Activated CD4-positive, alpha-beta T cell treated with anti-CD3 and anti-CD28 coated beads for 36 hours (primary cell): ENCODE results near the gene PKD2. TPM values are rescaled to one million over a fixed set of nuclear protein-coding genes. Genes with fewer than 3 reads are reported as not detected.

Source experiments
- ATAC-seq: fragments of 200-7000 bp; cut with Tn5 transposase; one replicate; pipeline ENCODE4 v1.10.0; 2021; ENCODE audit warnings: mild to moderate bottlenecking, moderate library complexity
- CTCF ChIA-PET: fragments of 350-600 bp; sonication (Branson Sonifier 250); formaldehyde crosslinking; loops from one replicate; lab custom pipeline; 2021; ENCODE audit warnings: antibody characterized with exemption; lab: Charles Lee
- POLR2A ChIA-PET: fragments of 350-600 bp; sonication (Branson Sonifier 250); formaldehyde crosslinking; loops from one replicate; lab custom pipeline; 2021; ENCODE audit warnings: antibody characterized with exemption, inconsistent platforms; lab: Charles Lee
- DNase-seq: peaks from one replicate; pipeline ENCODE4 v3.0.0-alpha.2; 2020
- H3K27ac Mint-ChIP-seq: one replicate; pipeline ENCODE4 v1.8.0; 2021; ENCODE audit warnings: mixed read lengths
- H3K27me3 Mint-ChIP-seq: one replicate; pipeline ENCODE4 v1.8.0; 2021; ENCODE audit warnings: mixed read lengths
- H3K36me3 Mint-ChIP-seq: one replicate; pipeline ENCODE4 v1.8.0; 2021; ENCODE audit warnings: low read depth, mixed read lengths
- H3K4me1 Mint-ChIP-seq: one replicate; pipeline ENCODE4 v1.8.0; 2021; ENCODE audit warnings: mixed read lengths
- H3K4me3 Mint-ChIP-seq: one replicate; pipeline ENCODE4 v1.8.0; 2021; ENCODE audit warnings: mild to moderate bottlenecking, moderate library complexity, mixed read lengths
- H3K9me3 Mint-ChIP-seq: one replicate; pipeline ENCODE4 v1.8.0; 2021; ENCODE audit warnings: low read depth, mixed read lengths
- intact Hi-C, 2 experiments: fragments of 100-400 bp; cut with DNase I in 1 of 2; cut with micrococcal nuclease in 1 of 2; formaldehyde crosslinking; loops; one replicate each; pipeline versions ENCODE4 v1.14.2 to v1.15.1; 2022 to 2024; cut with DNase I, micrococcal nuclease
- total RNA-seq, 2 experiments: library from RNA; stranded (reverse); gene quantifications; one replicate each; pipeline ENCODE4 v1.2.3, GENCODE V29; 2021

Gene PKD2
- total RNA-seq, 2 experiments from 2014 or later: 4.1 to 5.0 TPM

- POLR2A ChIA-PET: no interaction called here
- intact Hi-C loops: no loop called here
Measured at GRCh38 chr4:88027611-88028608, 20.5 kb downstream of the PKD2 start.

GRCh38 chr4:88028946-88029345 lies 21.5 kb downstream of the PKD2 start:
- H3K27me3 Mint-ChIP-seq: no peaks in the 10 kb centered on the region
- ATAC-seq: no peak
- ChIA-PET CTCF (interaction anchor here (1.7 kb wide), 1 partner anchor 183 kb away, joined by 4 read pairs; no protein-coding TSS in a partner anchor), POLR2A (no interaction called here)
- no peak for DNase-seq
- no peak overlapping the region for H3K27ac Mint-ChIP-seq
- H3K4me1 Mint-ChIP-seq: peaks cover 20% of the 10 kb centered on the region
- intact Hi-C loops: no loop called here
- H3K36me3 Mint-ChIP-seq: peaks cover 31% of the 10 kb centered on the region
- H3K4me3 Mint-ChIP-seq: no peak overlapping the region
- H3K9me3 Mint-ChIP-seq: peaks cover 14% of the 10 kb centered on the region

More at GRCh38 chr4:88027611-88028608, 20.5 kb downstream of the PKD2 start:
- peaks cover 20% of the 10 kb centered on the region for H3K4me1 Mint-ChIP-seq
- peaks cover 34% of the 10 kb centered on the region for H3K36me3 Mint-ChIP-seq
- no peak for DNase-seq
- CTCF ChIA-PET: interaction anchor here (0.7 kb wide), 1 partner anchor 19 kb away, joined by 4 read pairs; no protein-coding TSS in a partner anchor
- H3K4me3 Mint-ChIP-seq: no peak overlapping the region
- H3K27me3 Mint-ChIP-seq: no peaks in the 10 kb centered on the region
- H3K9me3 Mint-ChIP-seq: peaks cover 14% of the 10 kb centered on the region
- H3K27ac Mint-ChIP-seq: peak overlapping the region; percentile 12
- peak; percentile 77 for ATAC-seq

GRCh38 chr4:88029556-88029955 lies 22.1 kb downstream of the PKD2 start:
- no peak overlapping the region for H3K27ac Mint-ChIP-seq
- H3K4me3 Mint-ChIP-seq: no peak overlapping the region
- ChIA-PET POLR2A (no interaction called here), CTCF (interaction anchor here (1.2 to 1.7 kb wide), 3 partner anchors 20 to 190 kb away, joined by 3 to 4 read pairs (median 3); no protein-coding TSS in a partner anchor)
- peaks cover 30% of the 10 kb centered on the region for H3K36me3 Mint-ChIP-seq
- H3K9me3 Mint-ChIP-seq: peaks cover 14% of the 10 kb centered on the region
- no peaks in the 10 kb centered on the region for H3K27me3 Mint-ChIP-seq
- peaks cover 20% of the 10 kb centered on the region for H3K4me1 Mint-ChIP-seq
- ATAC-seq: no peak
- intact Hi-C loops: no loop called here
- DNase-seq: no peak

GRCh38 chr4:88030565-88031310 lies 23.3 kb downstream of the PKD2 start:
- ATAC-seq: no peak
- Mint-ChIP-seq H3K4me1 (peaks cover 20% of the 10 kb centered on the region), H3K36me3 (peaks cover 26% of the 10 kb centered on the region), H3K4me3 (no peak overlapping the region), H3K27me3 (no peaks in the 10 kb centered on the region), H3K9me3 (peaks cover 12% of the 10 kb centered on the region), H3K27ac (peak overlapping the region; percentile 34)
- DNase-seq: no peak
- POLR2A ChIA-PET: no interaction called here
- intact Hi-C loops: loop anchor here (5.0 kb wide), 1 partner anchor 487 kb away; no protein-coding TSS in a partner anchor
- CTCF ChIA-PET: interaction anchor here (1.2 to 4.1 kb wide), 4 partner anchors 21 to 188 kb away, joined by 3 to 77 read pairs (median 4); no protein-coding TSS in a partner anchor

- no peaks in the 10 kb centered on the region for H3K27me3 Mint-ChIP-seq
- H3K4me1 Mint-ChIP-seq: peaks cover 6% of the 10 kb centered on the region
- ChIA-PET POLR2A (interaction anchor here (1.0 kb wide), 1 partner anchor 179 kb away, joined by 3 read pairs; no protein-coding TSS in a partner anchor), CTCF (interaction anchor here (0.5 to 4.1 kb wide), 23 partner anchors 8 to 716 kb away, joined by 3 to 77 read pairs (median 4); no protein-coding TSS in a partner anchor)
- ATAC-seq (peak; percentile 64), DNase-seq (peak; percentile 44)
- intact Hi-C loops: loop anchor here (1.0 to 5.0 kb wide), 2 partner anchors 179 to 484 kb away; no protein-coding TSS in a partner anchor
- no peak overlapping the region for H3K4me3 Mint-ChIP-seq
- no peaks in the 10 kb centered on the region for H3K9me3 Mint-ChIP-seq
- peaks cover 11% of the 10 kb centered on the region for H3K36me3 Mint-ChIP-seq
- no peak overlapping the region for H3K27ac Mint-ChIP-seq
Measured at GRCh38 chr4:88033309-88033708, 25.9 kb downstream of the PKD2 start.

GRCh38 chr4:88035292-88035691 lies 27.9 kb downstream of the PKD2 start:
- ChIA-PET CTCF (interaction anchor here (0.5 to 1.6 kb wide), 4 partner anchors 21 to 480 kb away, joined by 3 to 6 read pairs (median 6); no protein-coding TSS in a partner anchor), POLR2A (no interaction called here)
- DNase-seq (no peak), ATAC-seq (no peak)
- peaks cover 12% of the 10 kb centered on the region for H3K36me3 Mint-ChIP-seq
- H3K4me3 Mint-ChIP-seq: no peak overlapping the region
- H3K27me3 Mint-ChIP-seq: no peaks in the 10 kb centered on the region
- H3K27ac Mint-ChIP-seq: no peak overlapping the region
- intact Hi-C loops: no loop called here
- H3K9me3 Mint-ChIP-seq: no peaks in the 10 kb centered on the region
- H3K4me1 Mint-ChIP-seq: peaks cover 2% of the 10 kb centered on the region

- ChIA-PET CTCF (interaction anchor here (0.6 to 1.3 kb wide), 3 partner anchors 74 to 233 kb away, joined by 3 to 5 read pairs (median 3); no protein-coding TSS in a partner anchor), POLR2A (interaction anchor here (0.5 kb wide), 1 partner anchor 663 kb away, joined by 3 read pairs; no protein-coding TSS in a partner anchor)
- H3K9me3 Mint-ChIP-seq: no peaks in the 10 kb centered on the region
- H3K4me1 Mint-ChIP-seq: no peaks in the 10 kb centered on the region
- H3K36me3 Mint-ChIP-seq: peaks cover 12% of the 10 kb centered on the region
- no peak overlapping the region for H3K27ac Mint-ChIP-seq
- no peaks in the 10 kb centered on the region for H3K27me3 Mint-ChIP-seq
- ATAC-seq (no peak), DNase-seq (no peak)
- intact Hi-C loops: no loop called here
- no peak overlapping the region for H3K4me3 Mint-ChIP-seq
Measured at GRCh38 chr4:88037447-88037846, 30.0 kb downstream of the PKD2 start.

GRCh38 chr4:88037936-88038335 lies 30.5 kb downstream of the PKD2 start:
- CTCF ChIA-PET: interaction anchor here (0.9 to 1.3 kb wide), 2 partner anchors 174 to 234 kb away, joined by 3 to 5 read pairs; no protein-coding TSS in a partner anchor
- no peak for ATAC-seq
- intact Hi-C loops: no loop called here

GRCh38 chr4:88040707-88041106 lies 33.3 kb downstream of the PKD2 start:
- Mint-ChIP-seq H3K9me3 (no peaks in the 10 kb centered on the region), H3K27ac (no peak overlapping the region), H3K36me3 (peaks cover 19% of the 10 kb centered on the region), H3K27me3 (no peaks in the 10 kb centered on the region), H3K4me1 (no peaks in the 10 kb centered on the region), H3K4me3 (no peak overlapping the region)
- ATAC-seq: no peak
- POLR2A ChIA-PET: interaction anchor here (0.7 kb wide), 1 partner anchor 468 kb away, joined by 5 read pairs; no protein-coding TSS in a partner anchor
- intact Hi-C loops: no loop called here
- CTCF ChIA-PET: interaction anchor here (0.6 to 0.8 kb wide), 2 partner anchors 170 to 188 kb away, joined by 3 read pairs; no protein-coding TSS in a partner anchor
- no peak for DNase-seq

More at GRCh38 chr4:88037936-88038335, 30.5 kb downstream of the PKD2 start:
- POLR2A ChIA-PET: interaction anchor here (0.5 kb wide), 1 partner anchor 662 kb away, joined by 3 read pairs; no protein-coding TSS in a partner anchor
- no peaks in the 10 kb centered on the region for H3K9me3 Mint-ChIP-seq
- H3K4me3 Mint-ChIP-seq: no peak overlapping the region
- no peak overlapping the region for H3K27ac Mint-ChIP-seq
- peaks cover 12% of the 10 kb centered on the region for H3K36me3 Mint-ChIP-seq
- no peak for DNase-seq
- H3K27me3 Mint-ChIP-seq: no peaks in the 10 kb centered on the region
- no peaks in the 10 kb centered on the region for H3K4me1 Mint-ChIP-seq

GRCh38 chr4:88041626-88042025 lies 34.2 kb downstream of the PKD2 start:
- intact Hi-C loops: no loop called here
- no peaks in the 10 kb centered on the region for H3K9me3 Mint-ChIP-seq
- H3K4me3 Mint-ChIP-seq: no peak overlapping the region
- H3K27ac Mint-ChIP-seq: no peak overlapping the region
- ChIA-PET POLR2A (no interaction called here), CTCF (interaction anchor here (0.6 to 0.8 kb wide), 2 partner anchors 9 to 169 kb away, joined by 3 read pairs; no protein-coding TSS in a partner anchor)
- H3K4me1 Mint-ChIP-seq: no peaks in the 10 kb centered on the region
- H3K27me3 Mint-ChIP-seq: no peaks in the 10 kb centered on the region
- H3K36me3 Mint-ChIP-seq: peaks cover 23% of the 10 kb centered on the region
- ATAC-seq (no peak), DNase-seq (no peak)
